Measurements from ENCODE around the gene C18orf32.
A peak's percentile ranks its signal among the peaks of the same experiment; 100 is the strongest.
"Not testable (repeated sequence)": the region's sequence is repeated elsewhere in the genome, so short reads cannot be mapped to it uniquely, and the experiment has no call there.

The C18orf32 gene

DNA sequence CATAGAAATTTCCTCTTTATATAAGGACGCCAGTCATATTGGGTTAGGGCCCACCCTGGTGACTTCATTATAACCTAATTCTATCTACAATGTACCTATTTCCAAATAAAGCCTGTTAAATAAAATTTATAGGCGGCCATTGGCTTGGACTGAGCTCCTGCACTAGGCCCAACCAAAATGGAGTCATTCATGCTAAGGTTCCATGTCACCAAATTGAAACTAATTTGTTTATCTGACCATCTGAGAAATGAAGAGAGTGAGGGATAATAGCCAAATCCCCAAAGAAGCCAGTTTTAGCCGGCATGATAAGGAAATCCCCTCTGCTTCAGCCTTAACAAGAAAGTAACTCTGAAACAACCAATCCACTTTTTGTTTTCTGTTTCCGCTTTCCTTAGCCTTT is 19.4 kb downstream of the C18orf32 start:
- Histone ChIP-seq H3K4me1 (ENCODE audit: control insufficient read depth, insufficient read depth, low read length) (peaks cover 15% of the 10 kb centered on the region), H3K27ac (ENCODE audit: low read depth, low read length) (no peak overlapping the region), H3K9ac (ENCODE audit: low read depth, low read length) (no peak overlapping the region), H3K27me3 (ENCODE audit: control insufficient read depth, insufficient read depth, low read length) (no peaks in the 10 kb centered on the region), H3K36me3 (ENCODE audit: control insufficient read depth, insufficient read depth, low read length) (no peaks in the 10 kb centered on the region), H3K9me3 (ENCODE audit: control insufficient read depth, insufficient read depth, low read length) (no peaks in the 10 kb centered on the region), H3K4me3 (ENCODE audit: low read depth, low read length) (no peak overlapping the region)

GRCh38 chr18:49467019-49467563 is 19.9 kb downstream of the C18orf32 start:
- Histone ChIP-seq H3K27ac (ENCODE audit: low read depth, low read length) (no peak overlapping the region), H3K9me3 (ENCODE audit: control insufficient read depth, insufficient read depth, low read length) (no peaks in the 10 kb centered on the region), H3K9ac (ENCODE audit: low read depth, low read length) (no peak overlapping the region), H3K27me3 (ENCODE audit: control insufficient read depth, insufficient read depth, low read length) (no peaks in the 10 kb centered on the region), H3K36me3 (ENCODE audit: control insufficient read depth, insufficient read depth, low read length) (no peaks in the 10 kb centered on the region), H3K4me1 (ENCODE audit: control insufficient read depth, insufficient read depth, low read length) (peaks cover 15% of the 10 kb centered on the region), H3K4me3 (ENCODE audit: low read depth, low read length) (no peak overlapping the region)

- Histone ChIP-seq H3K9me3 (ENCODE audit: control insufficient read depth, insufficient read depth, low read length) (no peaks in the 10 kb centered on the region), H3K36me3 (ENCODE audit: control insufficient read depth, insufficient read depth, low read length) (no peaks in the 10 kb centered on the region), H3K4me1 (ENCODE audit: control insufficient read depth, insufficient read depth, low read length) (peaks cover 15% of the 10 kb centered on the region), H3K27me3 (ENCODE audit: control insufficient read depth, insufficient read depth, low read length) (peaks cover 5% of the 10 kb centered on the region; the same call in 1 of the 2 replicates), H3K9ac (ENCODE audit: low read depth, low read length) (no peak overlapping the region), H3K27ac (ENCODE audit: low read depth, low read length) (peak overlapping the region; percentile 13), H3K4me3 (ENCODE audit: low read depth, low read length) (peak overlapping the region; percentile 22; the same call in 1 of the 2 replicates)
These were observed 22.1 kb downstream of the C18orf32 start for GRCh38 chr18:49464718-49465598.

DNA sequence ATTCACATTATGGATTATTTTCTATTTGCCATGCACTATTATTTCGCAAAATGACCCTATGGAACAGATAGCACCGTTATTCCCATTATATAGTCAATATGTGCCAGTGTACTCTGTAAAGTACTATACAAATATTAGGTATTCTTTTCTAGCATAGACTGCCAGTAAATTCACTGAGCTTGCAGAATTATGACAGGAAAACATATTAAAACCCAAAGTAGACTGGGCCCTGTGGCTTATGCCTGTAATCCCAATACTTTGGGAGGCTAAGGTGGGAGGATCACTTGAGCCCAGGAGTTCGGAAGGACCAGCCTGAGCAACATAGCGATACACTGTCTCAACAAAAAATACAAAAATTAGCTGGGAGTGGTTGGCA is 25.4 kb downstream of the C18orf32 start:
- no peaks in the 10 kb centered on the region for H3K36me3 ChIP-seq (ENCODE audit: control insufficient read depth, insufficient read depth, low read length)
- no peaks in the 10 kb centered on the region for H3K9me3 ChIP-seq (ENCODE audit: control insufficient read depth, insufficient read depth, low read length)
- no peak overlapping the region for H3K4me3 ChIP-seq (ENCODE audit: low read depth, low read length)
- H3K4me1 ChIP-seq (ENCODE audit: control insufficient read depth, insufficient read depth, low read length) = peaks cover 21% of the 10 kb centered on the region
- H3K27ac ChIP-seq (ENCODE audit: low read depth, low read length) = no peak overlapping the region
- peaks cover 5% of the 10 kb centered on the region; the same call in 1 of the 2 replicates for H3K27me3 ChIP-seq (ENCODE audit: control insufficient read depth, insufficient read depth, low read length)
- H3K9ac ChIP-seq (ENCODE audit: low read depth, low read length) = no peak overlapping the region

DNA sequence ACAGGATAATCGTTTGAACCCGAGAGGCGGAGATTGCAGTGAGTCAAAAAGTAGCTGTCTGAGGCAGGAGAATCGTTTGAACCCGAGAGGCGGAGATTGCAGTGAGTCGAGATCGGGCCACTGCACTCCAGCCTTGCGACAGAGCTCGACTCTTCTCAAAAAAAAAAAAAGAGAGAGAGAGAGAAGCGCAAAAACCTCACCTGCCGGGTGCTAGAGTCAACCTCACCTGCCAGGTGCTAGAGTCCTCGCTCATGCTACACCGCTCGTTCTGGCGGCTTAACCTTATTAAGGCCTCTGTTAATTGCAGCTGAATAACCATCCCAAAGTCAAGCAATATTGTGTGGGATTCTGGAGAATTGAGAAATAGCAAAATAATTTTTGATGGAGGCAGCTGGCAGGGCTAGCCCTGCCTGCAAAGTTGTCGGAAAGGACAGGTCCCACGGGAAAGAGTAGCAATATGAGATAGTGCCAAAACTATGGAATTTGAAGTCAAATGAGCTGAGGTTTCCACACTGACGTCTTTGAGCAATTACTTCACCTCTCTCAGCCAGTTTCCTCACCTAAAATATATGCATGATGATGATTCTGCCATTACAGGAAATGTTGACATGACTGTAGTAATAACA is 25.9 kb downstream of the C18orf32 start:
- peaks cover 21% of the 10 kb centered on the region for H3K4me1 ChIP-seq (ENCODE audit: control insufficient read depth, insufficient read depth, low read length)
- no peaks in the 10 kb centered on the region for H3K9me3 ChIP-seq (ENCODE audit: control insufficient read depth, insufficient read depth, low read length)
- peak overlapping the region; percentile 96 for H3K4me3 ChIP-seq (ENCODE audit: low read depth, low read length)
- peak overlapping the region; percentile 70 for H3K27ac ChIP-seq (ENCODE audit: low read depth, low read length)
- H3K9ac ChIP-seq (ENCODE audit: low read depth, low read length) = peak overlapping the region; percentile 39; the same call in 1 of the 2 replicates
- peaks cover 5% of the 10 kb centered on the region; the same call in 1 of the 2 replicates for H3K27me3 ChIP-seq (ENCODE audit: control insufficient read depth, insufficient read depth, low read length)
- no peaks in the 10 kb centered on the region for H3K36me3 ChIP-seq (ENCODE audit: control insufficient read depth, insufficient read depth, low read length)

- Histone ChIP-seq H3K4me3 (ENCODE audit: low read depth, low read length) (peak overlapping the region; percentile 96), H3K9me3 (ENCODE audit: control insufficient read depth, insufficient read depth, low read length) (no peaks in the 10 kb centered on the region), H3K4me1 (ENCODE audit: control insufficient read depth, insufficient read depth, low read length) (peaks cover 9% of the 10 kb centered on the region), H3K36me3 (ENCODE audit: control insufficient read depth, insufficient read depth, low read length) (no peaks in the 10 kb centered on the region), H3K27me3 (ENCODE audit: control insufficient read depth, insufficient read depth, low read length) (peaks cover 5% of the 10 kb centered on the region; the same call in 1 of the 2 replicates), H3K9ac (ENCODE audit: low read depth, low read length) (peak overlapping the region; percentile 74; the same call in 1 of the 2 replicates), H3K27ac (ENCODE audit: low read depth, low read length) (no peak overlapping the region)
These were observed 27.4 kb downstream of the C18orf32 start for GRCh38 chr18:49459404-49460171.

GRCh38 chr18:49457616-49458015 is 29.4 kb downstream of the C18orf32 start:
- no peaks in the 10 kb centered on the region for H3K9me3 ChIP-seq (ENCODE audit: control insufficient read depth, insufficient read depth, low read length)

DNA sequence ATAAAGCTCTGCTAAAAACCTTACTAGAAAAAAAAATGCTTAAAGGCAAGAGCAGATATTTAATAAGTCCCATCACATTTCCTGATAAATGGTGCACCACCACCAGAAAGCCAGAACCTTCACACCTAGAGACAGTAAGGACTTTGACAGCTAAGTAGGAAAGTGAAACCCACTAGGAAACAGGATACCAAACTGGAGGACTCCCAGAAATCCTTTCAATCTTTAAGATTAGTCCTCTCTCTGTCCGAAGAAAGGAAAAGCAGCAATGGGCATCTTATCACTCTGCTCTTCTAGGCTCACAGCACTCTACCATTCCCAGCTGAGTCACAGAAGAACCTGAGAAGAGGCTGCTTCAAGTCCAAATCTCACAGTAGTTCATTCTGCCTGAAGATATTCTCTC is 30.2 kb downstream of the C18orf32 start:
- peaks cover 5% of the 10 kb centered on the region; the same call in 1 of the 2 replicates for H3K27me3 ChIP-seq (ENCODE audit: control insufficient read depth, insufficient read depth, low read length)
- no peak overlapping the region for H3K9ac ChIP-seq (ENCODE audit: low read depth, low read length)

More at GRCh38 chr18:49457616-49458015, 29.4 kb downstream of the C18orf32 start:
- H3K9ac ChIP-seq (ENCODE audit: low read depth, low read length) = no peak overlapping the region
- H3K4me3 ChIP-seq (ENCODE audit: low read depth, low read length) = no peak overlapping the region
- no peaks in the 10 kb centered on the region for H3K36me3 ChIP-seq (ENCODE audit: control insufficient read depth, insufficient read depth, low read length)
- H3K27ac ChIP-seq (ENCODE audit: low read depth, low read length) = no peak overlapping the region
- peaks cover 5% of the 10 kb centered on the region; the same call in 1 of the 2 replicates for H3K27me3 ChIP-seq (ENCODE audit: control insufficient read depth, insufficient read depth, low read length)
- 0 out of 2 replicates have a peak, but pooled peaks cover 6% of the 10 kb centered on the region for H3K4me1 ChIP-seq (ENCODE audit: control insufficient read depth, insufficient read depth, low read length)

DNA sequence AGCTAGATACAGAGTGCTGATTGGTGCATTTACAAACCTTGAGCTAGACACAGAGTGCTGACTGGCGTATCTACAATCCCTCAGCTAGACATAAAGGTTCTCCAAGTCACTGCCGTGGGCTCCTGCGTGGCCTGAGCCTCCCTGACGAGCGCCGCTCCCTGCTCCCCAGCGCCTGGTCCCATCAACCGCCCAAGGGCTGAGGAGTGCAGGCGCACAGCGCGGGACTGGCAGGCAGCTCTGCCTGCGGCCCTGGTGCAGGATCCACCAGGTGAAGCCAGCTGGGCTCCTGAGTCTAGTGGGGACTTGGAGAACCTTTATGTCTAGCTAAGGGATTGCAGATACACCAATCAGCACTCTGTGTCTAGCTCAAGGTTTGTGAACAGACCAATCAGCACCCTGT is 34.5 kb downstream of the C18orf32 start:
- H3K27ac ChIP-seq (ENCODE audit: low read depth, low read length); H3K4me3 ChIP-seq (ENCODE audit: low read depth, low read length); H3K27me3 ChIP-seq (ENCODE audit: control insufficient read depth, insufficient read depth, low read length); H3K9ac ChIP-seq (ENCODE audit: low read depth, low read length); H3K36me3 ChIP-seq (ENCODE audit: control insufficient read depth, insufficient read depth, low read length); H3K4me1 ChIP-seq (ENCODE audit: control insufficient read depth, insufficient read depth, low read length): not testable (repeated sequence)
- H3K9me3 ChIP-seq (ENCODE audit: control insufficient read depth, insufficient read depth, low read length) = peaks cover 17% of the 10 kb centered on the region

More for the DNA sequence above, 30.2 kb downstream of the C18orf32 start:
- Histone ChIP-seq H3K4me3 (ENCODE audit: low read depth, low read length) (no peak overlapping the region), H3K27ac (ENCODE audit: low read depth, low read length) (no peak overlapping the region), H3K9me3 (ENCODE audit: control insufficient read depth, insufficient read depth, low read length) (no peaks in the 10 kb centered on the region), H3K4me1 (ENCODE audit: control insufficient read depth, insufficient read depth, low read length) (0 out of 2 replicates have a peak, but pooled peaks cover 6% of the 10 kb centered on the region), H3K36me3 (ENCODE audit: control insufficient read depth, insufficient read depth, low read length) (no peaks in the 10 kb centered on the region)

All from HUES48 (cell line).